Kidney glomerular epithelial cell (primary cell): Measurements from ENCODE around the gene CCDC141.
"Not testable (repeated sequence)": the region's sequence is repeated elsewhere in the genome, so short reads cannot be mapped to it uniquely, and the experiment has no call there.

ENCODE experiments used
- DNase-seq: peaks from one replicate; lab custom pipeline; 2025; lab: John Stamatoyannopoulos, UW

Gene CCDC141

GRCh38 chr2:179049546-179050311 lies at the start of gene CCDC141:
Gene CCDC141, minus strand, starts transcription at chr2:179050137. Its CDS starts 196 bp downstream, at chr2:179049941.
- DNase-seq, result no peak

- DNase-seq, result no peak
Observed at GRCh38 chr2:179098080-179098689, 48.2 kb upstream of the CCDC141 start.

- DNase-seq, result no peak
Observed at GRCh38 chr2:179097131-179097530, 47.2 kb upstream of the CCDC141 start.

GRCh38 chr2:179096090-179096489 lies 46.2 kb upstream of the CCDC141 start:
- no peak for DNase-seq

GRCh38 chr2:179092912-179093311 lies 43.0 kb upstream of the CCDC141 start:
- not testable (repeated sequence) for DNase-seq

- no peak for DNase-seq
Observed at GRCh38 chr2:179082697-179083096, 32.8 kb upstream of the CCDC141 start.

- DNase-seq, result no peak
Observed at GRCh38 chr2:179081954-179082353, 32.0 kb upstream of the CCDC141 start.

GRCh38 chr2:179072527-179072926 lies 22.6 kb upstream of the CCDC141 start:
- DNase-seq, result no peak

- DNase-seq, result no peak
Observed at GRCh38 chr2:179071810-179072355, 21.9 kb upstream of the CCDC141 start.

- DNase-seq, result no peak
Observed at GRCh38 chr2:179070895-179071294, 21.0 kb upstream of the CCDC141 start.

GRCh38 chr2:179069685-179070084 lies 19.7 kb upstream of the CCDC141 start:
- DNase-seq, result no peak

GRCh38 chr2:179068991-179069643 lies 19.2 kb upstream of the CCDC141 start:
- no peak for DNase-seq

GRCh38 chr2:179059026-179059700 lies 9.2 kb upstream of the CCDC141 start:
- no peak for DNase-seq

GRCh38 chr2:179057737-179058136 lies 7.8 kb upstream of the CCDC141 start:
- no peak for DNase-seq

GRCh38 chr2:179053568-179053967 lies 3.6 kb upstream of the CCDC141 start:
- DNase-seq, result not testable (repeated sequence)

- no peak for DNase-seq
Observed at GRCh38 chr2:179051250-179051649, 1.3 kb upstream of the CCDC141 start.

- DNase-seq, result no peak
Observed at GRCh38 chr2:179050755-179051154, 818 bp upstream of the CCDC141 start.

- DNase-seq, result no peak
Observed at GRCh38 chr2:179049203-179049545, 763 bp downstream of the CCDC141 start.

GRCh38 chr2:179048099-179048498 lies 1.8 kb downstream of the CCDC141 start:
- DNase-seq, result no peak

- DNase-seq, result not testable (repeated sequence)
Observed at GRCh38 chr2:179045602-179046001, 4.3 kb downstream of the CCDC141 start.

GRCh38 chr2:179044500-179044899 lies 5.4 kb downstream of the CCDC141 start:
- no peak for DNase-seq

- no peak for DNase-seq
Observed at GRCh38 chr2:179037807-179038206, 12.1 kb downstream of the CCDC141 start.
